Measurements from ENCODE around the gene PCDH7.

DNA sequence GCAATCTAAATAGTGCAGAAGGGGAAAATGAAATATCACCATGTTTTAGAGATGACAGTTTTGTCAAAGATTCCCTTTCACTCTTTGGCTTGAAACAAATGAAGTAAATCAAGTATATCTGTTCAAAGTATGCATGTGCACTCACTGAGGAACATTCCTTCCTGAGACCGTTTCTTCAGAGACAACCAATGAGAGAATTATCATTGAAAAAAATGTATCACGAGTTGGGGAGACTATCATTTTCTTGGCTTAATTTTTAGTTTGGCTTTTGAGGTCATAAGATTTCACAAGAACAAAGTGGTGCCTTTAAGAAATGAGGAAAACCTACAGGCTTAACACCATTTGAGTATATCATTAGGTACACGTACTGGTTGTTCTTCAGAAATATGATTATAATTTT, 56.3 kb downstream of the PCDH7 start:
- TF ChIP-seq, protein P1, sequence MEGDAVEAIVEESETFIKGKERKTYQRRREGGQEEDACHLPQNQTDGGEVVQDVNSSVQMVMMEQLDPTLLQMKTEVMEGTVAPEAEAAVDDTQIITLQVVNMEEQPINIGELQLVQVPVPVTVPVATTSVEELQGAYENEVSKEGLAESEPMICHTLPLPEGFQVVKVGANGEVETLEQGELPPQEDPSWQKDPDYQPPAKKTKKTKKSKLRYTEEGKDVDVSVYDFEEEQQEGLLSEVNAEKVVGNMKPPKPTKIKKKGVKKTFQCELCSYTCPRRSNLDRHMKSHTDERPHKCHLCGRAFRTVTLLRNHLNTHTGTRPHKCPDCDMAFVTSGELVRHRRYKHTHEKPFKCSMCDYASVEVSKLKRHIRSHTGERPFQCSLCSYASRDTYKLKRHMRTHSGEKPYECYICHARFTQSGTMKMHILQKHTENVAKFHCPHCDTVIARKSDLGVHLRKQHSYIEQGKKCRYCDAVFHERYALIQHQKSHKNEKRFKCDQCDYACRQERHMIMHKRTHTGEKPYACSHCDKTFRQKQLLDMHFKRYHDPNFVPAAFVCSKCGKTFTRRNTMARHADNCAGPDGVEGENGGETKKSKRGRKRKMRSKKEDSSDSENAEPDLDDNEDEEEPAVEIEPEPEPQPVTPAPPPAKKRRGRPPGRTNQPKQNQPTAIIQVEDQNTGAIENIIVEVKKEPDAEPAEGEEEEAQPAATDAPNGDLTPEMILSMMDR (IDR thresholded peaks at IDR 0.05) = no peak
- TF ChIP-seq POLR2A (IDR thresholded peaks at IDR 0.05) = no peak

Data from thyroid gland (tissue), 4 donors.